DMS79 treated with DMSO at 0.1 percent for 48 hours (cell line): Measurements from ENCODE around the gene WDR83.

Experiments used
- DNase-seq: peaks from one replicate; lab custom pipeline; 2025; lab: John Stamatoyannopoulos, UW

WDR83 gene

DNA sequence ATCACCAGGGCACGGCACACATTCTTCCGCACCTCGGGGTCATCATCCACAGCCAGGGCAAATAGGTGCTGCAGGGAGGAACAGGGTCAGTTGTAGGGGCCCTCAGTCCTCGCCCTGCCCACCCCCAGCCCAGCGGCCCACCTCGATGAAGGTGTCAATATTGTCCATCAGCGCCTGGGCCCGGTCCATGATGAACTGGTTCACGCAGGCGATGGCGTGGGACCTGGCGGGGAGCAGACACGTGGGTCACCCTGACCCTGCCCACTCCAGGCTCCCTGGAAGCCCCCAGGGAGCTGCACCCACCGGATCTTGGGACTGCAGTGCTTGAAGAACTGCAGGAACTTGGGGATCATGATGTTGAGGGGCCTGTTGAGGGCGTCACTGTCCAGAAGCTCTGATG lies 48.5 kb downstream of the WDR83 start:
- no peak for DNase-seq

GRCh38 chr19:12715929-12716328 lies 49.3 kb downstream of the WDR83 start:
- DNase-seq, result no peak

DNA sequence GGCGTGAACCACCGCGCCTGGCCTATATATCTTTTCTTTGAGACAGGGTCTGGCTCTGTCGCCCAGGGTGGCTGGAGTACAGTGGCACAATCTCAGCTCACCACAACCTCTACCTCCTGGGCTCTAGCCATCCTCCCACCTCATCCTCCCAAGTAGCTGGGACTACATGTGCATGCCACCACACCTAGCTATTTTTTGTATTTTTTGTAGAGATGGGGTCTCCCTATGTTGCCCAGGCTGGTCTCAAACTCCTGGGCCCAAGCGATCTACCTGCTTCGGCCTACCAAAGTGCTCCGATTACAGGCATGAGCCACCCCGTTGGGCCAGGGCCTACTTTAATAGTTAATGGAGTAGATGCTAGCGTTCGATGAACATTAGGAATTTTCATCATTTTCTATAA lies 53.7 kb downstream of the WDR83 start:
- no peak for DNase-seq

- DNase-seq, result no peak
Measured at GRCh38 chr19:12720851-12721655, 54.4 kb downstream of the WDR83 start.

DNA sequence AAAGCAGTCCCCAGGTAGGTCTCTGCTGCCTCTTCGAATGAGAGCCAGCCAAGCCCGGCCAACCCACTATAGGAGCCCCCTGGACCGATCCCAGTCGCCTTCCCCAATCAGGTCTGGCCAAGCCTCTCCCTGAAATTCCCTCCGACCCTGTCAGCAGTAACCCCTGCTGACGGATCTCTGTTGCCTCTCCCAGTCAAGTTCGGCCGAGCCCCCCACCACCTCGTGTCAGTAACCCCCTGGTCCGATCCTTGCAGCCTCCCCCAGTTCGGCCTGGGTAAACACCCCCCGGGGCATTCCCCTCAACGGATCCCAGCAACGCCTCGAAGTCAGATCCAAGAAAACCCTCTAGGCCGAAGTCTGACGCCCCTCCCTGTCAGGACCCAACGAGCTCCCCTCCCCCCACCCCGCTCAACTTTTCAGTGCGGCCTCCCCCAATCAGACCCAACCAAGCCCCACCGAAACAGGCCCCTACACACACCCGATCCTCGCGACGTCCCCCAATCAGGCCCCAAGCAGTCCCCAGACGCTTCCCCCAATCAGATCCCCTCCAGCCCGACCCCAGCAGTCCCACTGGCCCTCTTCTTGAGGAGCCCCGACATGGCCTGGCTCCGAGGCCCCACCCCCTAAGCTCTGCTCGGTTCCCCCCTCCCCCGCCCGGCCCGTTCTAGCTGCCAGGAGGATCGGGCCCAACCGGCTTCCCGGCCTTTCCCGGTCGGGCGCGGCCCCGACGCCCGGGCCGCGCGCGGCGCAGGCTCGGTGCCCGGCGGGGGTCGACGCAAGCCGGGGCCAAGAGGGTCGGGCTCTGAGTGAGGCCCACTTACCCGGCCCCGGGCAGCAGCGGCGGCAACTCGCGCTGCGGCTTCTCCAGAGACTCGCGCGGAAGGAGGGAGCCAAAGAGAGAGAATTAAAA lies 55.3 kb downstream of the WDR83 start:
- peak; percentile 51 for DNase-seq

DNA sequence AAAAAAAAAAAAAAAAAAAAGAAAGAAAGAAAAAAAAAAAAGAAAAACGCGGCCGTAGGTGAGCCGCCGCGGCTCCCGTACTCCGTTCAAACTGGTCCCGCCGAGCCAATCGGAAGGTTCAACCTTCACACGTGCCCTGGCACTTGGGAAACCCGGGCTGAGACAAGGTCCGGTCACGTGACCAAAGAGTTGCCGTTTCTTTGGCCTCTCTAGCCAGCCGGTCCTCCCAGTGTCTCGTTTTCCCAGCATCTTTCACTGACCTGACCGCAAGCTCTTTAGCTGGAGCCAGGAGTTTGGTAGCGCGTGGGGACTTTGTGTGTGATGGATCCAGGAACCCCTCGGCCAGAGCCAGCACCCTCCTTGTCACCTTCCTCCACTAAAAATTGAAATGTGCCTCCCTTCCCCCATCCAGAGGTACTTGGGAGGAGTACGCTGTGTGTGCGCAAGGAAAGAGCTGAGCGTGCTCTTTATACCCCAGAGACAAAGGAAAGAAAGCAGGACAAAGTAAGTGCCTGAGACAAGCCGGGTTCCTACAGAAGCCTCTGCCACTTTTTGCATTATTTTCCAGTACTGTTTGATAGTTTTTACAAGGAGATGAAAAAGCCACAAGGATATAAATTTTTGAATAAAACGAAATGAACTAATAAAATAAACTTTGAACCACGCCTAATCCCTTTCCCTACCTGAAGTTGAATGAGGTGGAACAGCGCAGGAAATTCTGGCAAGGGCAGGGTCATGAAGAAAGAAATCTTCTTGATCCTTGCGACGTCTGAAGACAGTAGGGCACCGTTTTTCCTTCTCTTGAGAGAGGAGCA lies 56.2 kb downstream of the WDR83 start:
- DNase-seq, result peak; percentile 98

DNA sequence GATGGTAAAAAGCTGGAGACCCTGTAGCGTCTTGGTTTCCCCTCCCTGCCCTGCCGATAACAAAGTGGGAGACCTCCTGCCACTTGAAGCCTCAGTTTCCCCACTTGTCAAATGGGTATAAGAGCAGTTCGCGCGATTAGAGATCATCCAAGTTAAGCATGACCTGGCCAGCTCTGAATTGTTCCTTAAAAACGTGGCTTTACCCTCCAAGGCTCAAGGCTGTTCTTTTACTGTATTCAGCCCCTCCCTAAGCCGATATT lies 56.7 kb downstream of the WDR83 start:
- no peak for DNase-seq

DNA sequence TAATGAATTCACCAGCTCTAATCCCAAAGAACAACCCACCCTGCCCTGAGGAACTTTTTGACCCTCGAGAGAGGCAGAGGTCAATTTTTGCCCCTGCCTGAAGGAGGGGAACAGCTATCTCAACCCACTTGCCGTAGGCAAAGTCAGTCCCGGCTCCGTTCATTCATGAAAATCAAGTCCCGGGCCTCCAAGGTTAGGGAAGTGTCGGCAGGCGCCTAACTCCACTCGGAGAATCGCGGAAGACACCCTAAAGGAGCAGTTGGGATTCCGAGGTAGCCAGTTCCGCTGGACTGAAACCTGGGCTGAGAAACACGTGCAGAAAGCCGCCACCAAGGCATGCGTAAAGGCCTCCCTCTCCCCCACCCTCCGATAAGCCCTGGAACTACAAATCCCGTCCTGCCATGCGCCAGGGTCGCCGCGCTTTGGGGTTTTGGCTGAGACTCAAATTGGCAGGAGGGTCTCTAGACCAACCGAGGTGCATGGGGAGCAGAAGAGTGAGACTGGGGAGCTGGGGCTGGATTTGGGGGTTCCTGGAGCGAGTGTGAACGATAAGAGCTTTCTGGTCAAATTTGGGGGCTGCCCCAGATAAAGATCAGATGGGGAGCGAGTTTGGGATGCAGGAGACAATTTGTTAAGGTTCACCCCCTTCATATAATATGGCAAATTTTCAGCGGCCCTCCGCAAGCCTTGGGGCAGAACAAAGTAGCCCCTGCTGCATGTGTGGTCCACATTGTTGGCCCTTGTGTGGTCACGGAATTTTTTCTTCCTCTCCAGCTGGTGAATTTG lies 57.2 kb downstream of the WDR83 start, which contains the start of gene TNPO2:
TNPO2 (minus strand) TSS at position 292 of the 786 bp plus-strand sequence. CDS start 2,955 bp downstream, outside the sequence.
- DNase-seq, result peak; percentile 76
